ENCODE results near the gene BRD9.

DNA sequence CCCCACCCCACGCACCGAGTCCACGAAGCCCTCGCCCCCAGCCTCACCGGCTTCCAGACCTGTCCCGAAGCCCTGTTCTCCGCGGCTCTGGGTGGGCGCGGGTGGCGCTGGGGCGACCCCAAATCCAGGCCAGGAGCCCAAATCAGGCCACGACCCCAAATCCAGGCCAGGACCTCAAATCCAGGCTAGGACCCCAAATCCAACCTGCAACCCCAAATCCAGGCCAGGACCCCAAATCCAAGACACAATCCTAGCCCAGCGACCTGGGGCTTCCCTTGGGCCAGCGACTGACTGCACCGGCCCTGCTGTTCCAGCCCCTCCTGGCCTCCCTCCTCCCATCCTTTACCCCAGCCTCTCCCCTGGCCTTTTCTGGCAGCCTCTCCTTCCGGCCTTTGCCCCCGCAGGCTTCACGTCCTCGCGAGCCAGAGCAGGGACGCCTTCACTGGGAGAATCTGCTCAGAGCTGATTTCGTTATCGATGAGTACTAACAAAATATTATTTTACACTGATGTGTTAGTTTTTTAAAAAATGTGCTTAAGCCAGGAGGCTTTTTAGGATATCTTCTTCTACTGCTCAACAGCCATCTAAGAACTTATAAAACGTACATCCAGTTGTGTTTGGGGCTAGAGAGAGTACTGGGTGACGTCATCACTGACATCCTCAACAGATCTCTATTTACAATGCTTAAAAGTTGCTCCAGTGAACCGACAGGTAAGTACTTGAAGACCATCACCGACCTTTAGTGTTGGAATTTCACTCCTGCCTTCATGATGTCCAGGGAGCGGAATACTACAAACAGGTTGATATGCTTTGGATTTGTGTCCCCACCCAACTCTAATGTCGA, 34.8 kb upstream of the BRD9 start:
- TF ChIP-seq CTCF (IDR thresholded peaks at IDR 0.05; ENCODE audit: low read depth, low read length, poor library complexity, severe bottlenecking) (peak; percentile 9), EZH2phosphoT487 (IDR thresholded peaks at IDR 0.05; ENCODE audit: borderline replicate concordance, low read length) (no peak)
